OCI-LY1 (cell line): ENCODE data around the gene TTC23.

Experiments
- H2AFZ ChIP-seq: fragments of 200-600 bp; sonication (generic), shearing (Covaris generic); 2 replicates; pipeline ENCODE4 v1.6.0; 2014; ENCODE audit warnings: antibody characterized with exemption, mild to moderate bottlenecking, low read length
- H3F3A ChIP-seq: fragments of 200-600 bp; sonication (generic), shearing (Covaris generic); 2 replicates; pipeline ENCODE4 v1.6.0; 2014; ENCODE audit warnings: mild to moderate bottlenecking, antibody characterized with exemption, low read length, moderate library complexity; ENCODE audit not compliant: insufficient read depth
- H3K27ac ChIP-seq: fragments of 200-600 bp; sonication (generic); 2 replicates; pipeline ENCODE4 v1.5.1; 2014; ENCODE audit warnings: low read length, mixed run types, mild to moderate bottlenecking, low read depth; ENCODE audit not compliant: poor library complexity, severe bottlenecking
- H3K27me3 ChIP-seq: fragments of 200-600 bp; sonication (generic); 2 replicates; pipeline ENCODE4 v1.6.0; 2014; ENCODE audit warnings: antibody characterized with exemption, mild to moderate bottlenecking, low read length, moderate library complexity; ENCODE audit not compliant: insufficient read depth
- H3K36me3 ChIP-seq: fragments of 200-600 bp; sonication (generic); 2 replicates; pipeline ENCODE4 v1.6.1; 2014; ENCODE audit warnings: mild to moderate bottlenecking, antibody characterized with exemption, low read length, moderate library complexity, mixed read lengths; ENCODE audit not compliant: insufficient read depth
- H3K4me1 ChIP-seq: fragments of 200-600 bp; sonication (generic); 2 replicates; pipeline ENCODE4 v1.5.1; 2014; ENCODE audit warnings: mild to moderate bottlenecking, low read length, moderate library complexity; ENCODE audit not compliant: insufficient read depth, severe bottlenecking
- H3K4me2 ChIP-seq: fragments of 200-600 bp; sonication (generic), shearing (Covaris generic); 2 replicates; pipeline ENCODE4 v1.6.1; 2014; ENCODE audit warnings: low read length
- H3K4me3 ChIP-seq: fragments of 200-600 bp; sonication (generic); 2 replicates; pipeline ENCODE4 v1.5.1; 2014; ENCODE audit warnings: low read length, low read depth, mild to moderate bottlenecking, mixed read lengths; ENCODE audit not compliant: poor library complexity, severe bottlenecking
- H3K79me2 ChIP-seq: fragments of 200-600 bp; shearing (Covaris generic); 2 replicates; pipeline ENCODE4 v1.6.1; 2016; ENCODE audit warnings: mixed run types, low read length, mixed read lengths; ENCODE audit not compliant: insufficient read depth
- H3K9ac ChIP-seq: fragments of 200-600 bp; sonication (generic), shearing (Covaris generic); 2 replicates; pipeline ENCODE4 v1.6.1; 2014; ENCODE audit warnings: mild to moderate bottlenecking, low read length, mixed read lengths
- H3K9me2 ChIP-seq: fragments of 200-600 bp; sonication (generic), shearing (Covaris generic); 2 replicates; pipeline ENCODE4 v1.6.1; 2014; ENCODE audit warnings: low read depth, mild to moderate bottlenecking, low read length, mixed read lengths
- H3K9me3 ChIP-seq: fragments of 200-600 bp; shearing (Covaris generic); 2 replicates; pipeline ENCODE4 v1.6.1; 2014; ENCODE audit warnings: low read length, mixed read lengths
- H4K20me1 ChIP-seq: fragments of 200-600 bp; sonication (generic), shearing (Covaris generic); 2 replicates; pipeline ENCODE4 v1.6.0; 2016; ENCODE audit warnings: mild to moderate bottlenecking, low read length; ENCODE audit not compliant: insufficient read depth
- EZH2 ChIP-seq: fragments of 200-600 bp; sonication (generic), shearing (Covaris generic); IDR thresholded peaks from 2 replicates; pipeline ENCODE4 v1.8.0; 2017; ENCODE audit warnings: borderline replicate concordance, mixed run types, mild to moderate bottlenecking, antibody characterized with exemption, low read length, moderate library complexity, mixed read lengths
- TF ChIP-seq, protein P1 (sequence below): fragments of 200-600 bp; sonication (generic), shearing (Covaris generic); IDR thresholded peaks from 2 replicates; pipeline ENCODE4 v1.5.1; 2017; ENCODE audit warnings: mild to moderate bottlenecking, antibody characterized with exemption, low read length, moderate library complexity, mixed read lengths

The TTC23 gene

DNA sequence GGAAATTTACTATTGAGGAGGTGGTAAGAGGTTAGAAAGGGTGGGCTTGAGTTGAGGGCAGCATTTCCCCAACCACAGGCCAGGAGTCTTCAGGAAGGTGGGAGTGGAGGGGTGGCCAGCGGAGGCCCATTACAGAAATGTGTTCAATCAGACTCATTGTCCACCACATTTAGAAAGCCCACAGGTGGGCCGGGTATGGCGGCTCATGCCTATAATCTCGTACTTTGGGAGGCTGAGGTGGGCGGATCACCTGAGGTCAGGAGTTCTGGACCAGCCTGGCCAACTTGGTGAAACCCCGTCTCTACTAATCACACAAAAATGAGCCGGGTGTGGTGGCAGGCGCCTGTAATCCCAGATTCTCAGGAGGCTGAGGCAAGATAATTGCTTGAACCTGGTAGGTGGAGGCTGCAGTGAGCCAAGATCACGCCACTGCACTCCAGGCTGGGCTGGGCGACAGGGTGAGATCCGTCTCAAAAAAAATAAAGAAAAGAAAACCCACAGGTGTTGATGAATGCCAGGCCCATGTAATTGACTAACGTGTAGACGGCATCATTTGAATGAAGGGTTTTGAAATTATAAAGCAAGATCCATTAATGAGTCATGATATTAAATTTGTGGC is 156.7 kb downstream of the TTC23 start:
- Histone ChIP-seq H3K79me2 (no peaks in the 10 kb centered on the region), H3K4me3 (no peak overlapping the region), H3K4me1 (no peaks in the 10 kb centered on the region), H3K9ac (no peak overlapping the region), H4K20me1 (no peaks in the 10 kb centered on the region), H3K36me3 (no peaks in the 10 kb centered on the region), H3K27me3 (no peaks in the 10 kb centered on the region), H3K9me3 (no peaks in the 10 kb centered on the region), H3K9me2 (no peaks in the 10 kb centered on the region), H3K27ac (no peak overlapping the region), H2AFZ (no peak overlapping the region), H3F3A (no peaks in the 10 kb centered on the region), H3K4me2 (no peak overlapping the region)
- TF ChIP-seq EZH2: no peak
- TF ChIP-seq, protein P1, sequence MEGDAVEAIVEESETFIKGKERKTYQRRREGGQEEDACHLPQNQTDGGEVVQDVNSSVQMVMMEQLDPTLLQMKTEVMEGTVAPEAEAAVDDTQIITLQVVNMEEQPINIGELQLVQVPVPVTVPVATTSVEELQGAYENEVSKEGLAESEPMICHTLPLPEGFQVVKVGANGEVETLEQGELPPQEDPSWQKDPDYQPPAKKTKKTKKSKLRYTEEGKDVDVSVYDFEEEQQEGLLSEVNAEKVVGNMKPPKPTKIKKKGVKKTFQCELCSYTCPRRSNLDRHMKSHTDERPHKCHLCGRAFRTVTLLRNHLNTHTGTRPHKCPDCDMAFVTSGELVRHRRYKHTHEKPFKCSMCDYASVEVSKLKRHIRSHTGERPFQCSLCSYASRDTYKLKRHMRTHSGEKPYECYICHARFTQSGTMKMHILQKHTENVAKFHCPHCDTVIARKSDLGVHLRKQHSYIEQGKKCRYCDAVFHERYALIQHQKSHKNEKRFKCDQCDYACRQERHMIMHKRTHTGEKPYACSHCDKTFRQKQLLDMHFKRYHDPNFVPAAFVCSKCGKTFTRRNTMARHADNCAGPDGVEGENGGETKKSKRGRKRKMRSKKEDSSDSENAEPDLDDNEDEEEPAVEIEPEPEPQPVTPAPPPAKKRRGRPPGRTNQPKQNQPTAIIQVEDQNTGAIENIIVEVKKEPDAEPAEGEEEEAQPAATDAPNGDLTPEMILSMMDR: no peak

DNA sequence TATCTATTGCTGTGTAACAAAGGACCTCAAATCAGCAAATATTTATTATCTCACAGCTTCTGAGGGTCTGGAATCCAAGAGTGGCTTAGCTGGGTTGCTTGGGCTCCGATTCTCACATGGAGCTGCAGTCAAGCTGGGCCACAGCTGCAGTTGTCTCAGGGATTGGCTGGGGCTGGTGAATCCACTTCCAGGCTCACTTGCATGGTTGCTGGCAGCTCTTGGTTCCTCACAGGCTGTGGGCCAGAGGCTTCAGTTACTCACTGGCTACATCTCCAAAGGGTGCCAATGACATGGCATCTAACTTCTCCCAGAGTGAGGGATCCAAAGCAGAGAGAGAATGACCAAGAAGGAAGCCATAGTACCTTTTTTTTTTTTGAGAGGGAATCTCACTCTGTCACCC is 158.4 kb downstream of the TTC23 start:
- no peak overlapping the region for H3K27ac ChIP-seq
- no peak overlapping the region for H3K4me2 ChIP-seq
- no peak overlapping the region for H3K4me3 ChIP-seq

DNA sequence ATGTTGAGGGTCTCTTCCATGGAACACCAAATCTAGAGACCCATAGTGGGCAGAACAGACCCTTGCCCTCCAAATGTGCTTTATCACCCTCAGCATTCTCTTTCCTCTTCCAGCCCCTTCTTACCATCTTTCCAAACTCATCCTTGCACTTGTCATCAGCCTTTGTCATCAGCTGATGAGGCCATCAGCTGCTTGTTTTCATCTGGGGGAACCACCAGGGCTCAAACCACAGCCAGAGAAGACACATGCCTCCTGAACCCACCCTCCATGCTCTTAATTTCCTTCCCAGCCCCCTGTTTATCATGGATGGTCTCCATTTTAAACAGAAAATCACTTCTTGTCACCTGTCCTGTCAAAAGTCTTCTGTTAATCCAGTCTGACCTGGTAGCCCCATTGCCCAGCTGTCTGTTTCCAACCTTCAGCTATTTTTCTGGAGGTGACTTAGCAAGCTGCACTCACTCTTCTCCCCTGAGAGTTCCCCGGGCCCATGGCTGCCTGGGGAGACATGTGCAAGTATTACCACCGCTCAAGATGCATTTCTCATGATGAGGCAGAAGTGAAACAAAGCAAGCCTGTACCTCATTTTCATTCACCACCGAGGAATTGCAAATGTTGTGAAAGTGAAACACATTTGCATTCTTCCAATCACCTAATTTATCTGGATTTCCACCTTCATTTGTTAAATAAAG is 159.2 kb downstream of the TTC23 start:
- Histone ChIP-seq H3K9me2 (no peaks in the 10 kb centered on the region), H3K27ac (no peak overlapping the region), H2AFZ (no peak overlapping the region), H3K36me3 (no peaks in the 10 kb centered on the region), H3K4me2 (no peak overlapping the region), H3F3A (no peaks in the 10 kb centered on the region), H3K27me3 (no peaks in the 10 kb centered on the region), H3K4me1 (no peaks in the 10 kb centered on the region), H3K79me2 (no peaks in the 10 kb centered on the region), H3K9me3 (no peaks in the 10 kb centered on the region), H3K4me3 (no peak overlapping the region), H4K20me1 (no peaks in the 10 kb centered on the region), H3K9ac (no peak overlapping the region)
- no peak for TF ChIP-seq EZH2
- TF ChIP-seq, protein P1: no peak

More for the DNA sequence above, 158.4 kb downstream of the TTC23 start:
- Histone ChIP-seq H3K9me3 (no peaks in the 10 kb centered on the region), H3K36me3 (no peaks in the 10 kb centered on the region), H3K4me1 (no peaks in the 10 kb centered on the region), H3K27me3 (no peaks in the 10 kb centered on the region), H2AFZ (no peak overlapping the region), H3F3A (no peaks in the 10 kb centered on the region), H3K9ac (no peak overlapping the region), H3K79me2 (no peaks in the 10 kb centered on the region), H3K9me2 (no peaks in the 10 kb centered on the region), H4K20me1 (no peaks in the 10 kb centered on the region)
- TF ChIP-seq, protein P1: no peak
- no peak for TF ChIP-seq EZH2
